HG02970 (cell line): ENCODE data around the gene OCA2.

ENCODE experiments used
- ATAC-seq: cut with Tn5 transposase; IDR thresholded peaks from one replicate; pipeline ENCODE4 v1.9.1; 2021; ENCODE audit warnings: mild to moderate bottlenecking, moderate library complexity, moderate number of reproducible peaks; ENCODE audit not compliant: unreplicated experiment, low FRiP score

OCA2 gene

DNA sequence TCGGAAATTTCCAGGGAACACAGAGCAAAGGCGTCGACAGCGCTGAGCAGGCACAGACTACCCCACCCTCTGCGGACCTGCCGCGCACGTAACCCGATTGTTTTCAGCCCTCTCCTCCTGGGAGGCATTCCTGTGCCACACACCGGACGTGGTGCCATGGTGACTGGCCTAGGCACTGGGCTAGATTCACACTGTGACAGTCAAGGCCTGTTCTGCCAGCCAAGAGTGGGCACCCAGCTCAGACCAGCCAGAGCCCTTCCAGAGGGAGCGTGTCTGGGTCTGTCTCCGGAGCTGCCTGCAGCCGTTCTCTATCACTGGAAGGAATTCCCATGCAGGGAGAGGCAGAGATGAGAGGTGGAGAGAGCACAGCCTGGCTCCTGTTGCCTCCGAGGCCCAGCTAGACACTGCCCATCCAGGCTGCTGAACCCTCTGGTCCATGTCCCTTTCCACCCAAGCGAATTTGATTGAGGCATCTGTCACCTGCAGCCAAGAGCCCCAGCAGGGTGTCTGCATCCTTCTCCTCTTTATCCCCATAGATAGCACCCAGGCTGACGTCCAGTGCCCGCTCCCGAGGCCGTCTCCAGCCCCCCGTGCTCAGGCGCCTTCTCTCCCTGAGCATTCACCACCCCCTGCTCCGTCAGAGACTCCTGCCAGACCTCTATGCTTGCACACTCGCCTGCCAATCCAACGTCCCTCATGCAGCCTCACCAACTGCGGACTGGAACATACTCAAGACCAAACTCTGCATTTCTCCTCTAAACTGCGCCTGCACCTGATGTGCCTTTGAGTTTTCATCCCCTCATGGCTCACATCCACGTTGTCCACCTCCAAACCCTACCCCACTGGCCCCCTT is 267.5 kb downstream of the OCA2 start:
- ATAC-seq: no peak

DNA sequence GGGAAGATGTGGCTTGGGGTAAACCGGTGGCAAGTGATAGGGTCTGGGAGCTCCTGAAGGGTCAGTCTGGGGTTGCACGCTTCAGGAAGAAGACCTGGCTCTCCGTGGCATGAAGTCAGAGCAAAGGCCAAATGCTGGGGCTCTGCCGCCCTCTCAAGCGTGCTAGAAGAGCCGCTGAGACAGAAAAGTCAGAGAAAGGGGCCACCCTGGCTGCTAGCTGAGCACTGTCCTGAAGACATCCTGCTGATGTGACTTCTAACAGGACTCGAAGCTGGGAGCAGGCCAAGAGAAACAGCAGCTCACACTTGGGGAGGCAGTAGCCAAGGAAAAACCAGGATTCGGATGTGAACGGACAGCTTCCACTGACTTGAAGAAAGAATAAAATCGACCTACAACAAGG is 270.4 kb downstream of the OCA2 start:
- ATAC-seq: no peak

GRCh38 chr15:27826902-27827714 is 272.0 kb downstream of the OCA2 start:
- ATAC-seq: no peak

GRCh38 chr15:27826411-27826810 is 272.7 kb downstream of the OCA2 start:
- ATAC-seq: no peak

DNA sequence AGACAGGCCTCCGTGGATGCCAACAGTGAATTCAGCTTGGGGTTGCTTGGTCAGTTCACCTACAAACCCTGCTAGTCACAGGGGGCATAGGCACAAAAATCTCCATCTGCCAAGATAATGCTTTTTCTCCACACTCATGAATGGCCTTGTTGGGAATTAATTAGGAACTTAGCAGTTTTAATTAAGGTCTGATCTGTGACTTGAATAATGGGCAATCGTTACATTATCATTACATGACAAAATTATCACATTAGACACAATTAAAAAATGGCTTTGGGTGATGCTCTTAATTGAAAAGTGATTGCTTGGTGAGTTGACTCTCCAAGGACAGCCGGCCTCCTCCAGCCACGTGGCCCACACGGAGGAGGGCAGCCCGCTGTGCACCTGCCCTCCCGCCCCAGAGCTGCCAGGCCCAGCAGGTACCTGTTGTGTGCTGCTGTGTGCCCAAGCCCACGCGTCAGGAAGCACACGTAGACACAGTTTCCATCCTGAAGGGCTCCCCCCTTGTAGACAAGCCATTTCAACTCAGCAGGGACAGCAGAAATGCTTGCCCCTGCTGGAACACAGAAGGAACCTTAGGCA is 274.2 kb downstream of the OCA2 start:
- ATAC-seq: no peak

DNA sequence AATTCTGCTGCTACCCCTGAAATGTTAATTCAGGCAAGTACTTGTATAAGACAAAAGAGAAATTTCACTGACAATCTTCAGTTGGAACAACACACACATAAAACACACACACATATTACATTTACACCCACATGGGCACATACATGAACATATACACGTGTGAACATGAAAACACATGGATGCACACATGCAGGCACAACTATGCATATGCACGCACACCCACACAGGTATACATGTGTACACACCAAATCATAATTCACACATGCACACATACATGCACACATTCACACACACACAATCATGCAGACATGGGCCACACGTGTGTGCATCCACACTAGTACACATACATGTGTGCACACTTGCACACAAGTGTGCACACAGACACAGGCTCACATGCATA is 277.8 kb downstream of the OCA2 start:
- ATAC-seq: no peak

DNA sequence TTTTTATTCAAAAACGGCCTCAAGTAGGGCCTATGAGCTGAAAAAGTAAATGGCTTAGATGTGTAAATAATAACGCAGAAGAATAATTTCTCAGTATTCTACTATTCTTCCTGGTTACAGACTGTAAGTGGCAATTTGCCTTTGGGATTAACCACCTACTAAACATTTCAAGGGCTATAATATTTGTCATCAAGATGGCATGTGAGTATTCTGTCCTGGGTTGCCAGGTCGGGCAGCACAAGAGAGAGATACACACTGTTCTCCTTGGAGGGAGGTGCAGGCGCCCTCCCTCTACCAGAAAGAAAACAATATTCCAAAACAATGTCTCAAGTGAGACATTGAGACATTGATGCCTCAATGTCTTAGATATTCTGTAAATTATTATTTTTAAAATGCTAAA is 278.4 kb downstream of the OCA2 start:
- ATAC-seq: no peak

DNA sequence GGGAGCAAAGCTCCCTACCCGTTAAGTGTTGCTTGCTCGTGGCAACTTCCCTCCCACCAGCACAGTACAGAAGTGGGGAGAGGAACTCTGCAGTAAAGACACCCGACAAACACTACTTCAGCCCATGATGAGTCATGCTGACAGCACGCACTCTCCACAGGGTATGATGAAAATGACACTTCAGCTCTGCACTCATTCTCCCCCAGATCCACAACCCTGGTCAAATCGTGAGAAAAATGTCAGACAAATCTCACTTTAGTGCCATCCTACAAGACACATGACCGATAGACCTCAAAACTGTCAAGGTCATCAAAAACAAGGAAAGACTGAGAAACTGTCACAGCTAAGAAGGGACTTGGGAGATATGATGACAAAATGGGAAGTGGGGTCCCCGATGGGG is 278.9 kb downstream of the OCA2 start:
- ATAC-seq: no peak

DNA sequence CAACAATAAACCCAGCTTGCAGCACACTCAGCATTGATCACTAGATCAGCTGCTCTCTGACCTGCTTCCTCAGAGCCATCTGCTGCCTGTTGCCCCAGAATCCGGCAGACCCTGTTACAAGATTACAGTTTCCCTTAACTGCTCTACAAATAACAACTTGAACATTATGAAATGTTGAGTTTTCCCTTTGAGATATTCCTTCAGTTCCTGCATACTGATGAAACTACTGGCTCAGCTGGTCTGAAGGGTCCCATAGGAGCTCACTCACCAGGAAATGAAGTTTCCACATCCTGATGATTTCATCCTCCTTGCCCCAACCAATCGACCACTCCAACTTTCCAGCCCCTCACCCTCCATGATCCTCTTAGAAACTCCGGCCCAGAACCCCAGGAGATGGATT is 281.9 kb downstream of the OCA2 start:
- no peak for ATAC-seq

- no peak for ATAC-seq
Observed at GRCh38 chr15:27816790-27817189, 282.3 kb downstream of the OCA2 start.

DNA sequence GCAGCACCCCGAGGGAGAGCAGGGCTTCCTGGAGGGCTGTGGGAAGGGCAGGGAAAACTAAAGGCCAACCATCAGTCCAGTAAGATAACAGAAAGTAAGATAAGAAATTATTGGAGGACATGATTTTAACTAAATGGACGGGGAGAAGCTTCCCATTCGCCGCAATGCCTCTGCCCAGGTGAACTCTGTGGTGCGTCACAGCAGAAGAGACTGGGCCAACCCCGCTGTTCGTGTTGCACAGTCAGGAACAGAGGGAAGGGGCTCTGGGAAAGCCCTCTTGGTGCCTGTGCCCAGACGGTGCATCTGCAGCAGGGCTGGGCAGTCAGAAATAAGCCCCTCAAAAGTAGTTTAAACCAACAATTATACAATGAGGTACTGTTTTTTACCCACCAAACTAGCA is 284.1 kb downstream of the OCA2 start:
- ATAC-seq: no peak

GRCh38 chr15:27813139-27813538 is 286.0 kb downstream of the OCA2 start:
- ATAC-seq: no peak

- ATAC-seq: no peak
Observed at GRCh38 chr15:27808182-27808581, 290.9 kb downstream of the OCA2 start.

DNA sequence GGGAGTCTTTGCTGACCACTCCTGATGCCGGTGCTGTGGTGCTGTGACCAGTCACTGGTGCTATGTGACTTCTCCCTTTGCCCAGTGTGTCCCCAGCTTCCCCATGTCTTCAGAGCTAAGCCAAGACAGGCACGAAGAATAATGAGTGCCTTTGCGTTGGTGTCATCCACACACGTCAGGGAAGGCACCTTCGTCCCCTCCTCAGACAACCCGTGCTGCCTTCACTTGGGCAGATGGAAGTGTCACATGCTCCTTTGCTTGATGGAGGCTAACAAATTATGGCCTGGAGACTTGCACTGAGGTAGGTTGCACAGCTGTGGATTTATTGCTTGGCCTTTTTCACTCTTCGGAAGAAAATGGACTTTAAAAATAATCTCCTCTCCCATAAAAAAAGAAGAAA is 291.8 kb downstream of the OCA2 start:
- no peak for ATAC-seq

GRCh38 chr15:27806396-27806795 is 292.7 kb downstream of the OCA2 start:
- no peak for ATAC-seq

- ATAC-seq: no peak
Observed at GRCh38 chr15:27805261-27806220, 293.6 kb downstream of the OCA2 start.

DNA sequence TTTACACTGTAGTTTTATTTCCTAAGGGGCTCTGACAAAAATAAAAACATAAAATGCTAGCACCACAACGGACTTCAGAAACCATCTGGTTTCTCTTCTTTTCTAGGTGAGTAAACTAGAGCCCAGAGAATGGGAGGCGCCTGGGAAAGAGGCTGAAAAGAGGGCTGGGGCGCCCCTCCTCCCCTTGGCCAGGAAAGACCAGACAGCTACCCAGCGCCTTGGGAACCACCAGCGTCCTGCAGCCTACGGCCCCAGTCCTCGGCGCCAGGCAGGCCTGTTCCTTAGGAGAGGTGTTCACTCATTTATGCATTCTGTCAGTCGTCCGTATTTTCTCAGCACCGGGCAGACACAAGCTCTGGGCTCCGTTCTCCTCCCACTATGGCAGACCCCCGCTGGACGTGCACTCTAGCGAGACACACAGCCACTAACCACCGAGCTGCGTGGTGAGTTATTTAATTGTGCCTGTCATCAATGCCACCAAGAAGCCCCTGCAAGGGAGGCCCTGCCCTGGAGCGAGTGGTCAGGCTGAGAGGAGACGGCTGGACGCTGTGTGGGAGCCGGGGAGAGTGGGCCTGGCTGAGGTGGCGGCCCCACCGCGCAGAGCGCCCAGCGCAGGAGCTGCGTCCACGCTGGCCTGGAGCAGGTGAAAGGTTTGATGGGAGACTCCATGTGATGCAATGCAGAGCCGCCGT is 294.4 kb downstream of the OCA2 start:
- no peak for ATAC-seq

GRCh38 chr15:27798807-27799206 is 300.3 kb downstream of the OCA2 start:
- no peak for ATAC-seq

GRCh38 chr15:27797765-27798164 is 301.4 kb downstream of the OCA2 start:
- no peak for ATAC-seq
